A673 (cell line): Measurements from ENCODE around the gene SIK2. TPM values are rescaled to one million over a fixed set of nuclear protein-coding genes. Genes with fewer than 3 reads are reported as not detected.

ENCODE experiments used
- BruUV-seq: library from RNA; stranded (reverse); fragments of 400-500 nt; replicated peaks from 2 replicates; lab custom pipeline; 2021; lab: Mats Ljungman, UMichigan
- CTCF ChIA-PET: fragments of 300-600 bp; sonication (Branson Sonifier 250); formaldehyde crosslinking; loops from one replicate; lab custom pipeline; 2022; ENCODE audit warnings: antibody characterized with exemption; lab: Charles Lee
- POLR2A ChIA-PET: fragments of 300-600 bp; sonication (Branson Sonifier 250); formaldehyde crosslinking; loops from one replicate; lab custom pipeline; 2022; ENCODE audit warnings: antibody characterized with exemption; ENCODE audit not compliant: low non-redundant PET; lab: Charles Lee
- DNase-seq: peaks from one replicate; pipeline ENCODE4 v3.0.0-alpha.2; 2015; ENCODE audit warnings: low spot score
- H3K27ac ChIP-seq: fragments of 200-600 bp; sonication (generic); 2 replicates; pipeline ENCODE4 v1.5.1; 2016; ENCODE audit warnings: mixed run types, low read depth, mild to moderate bottlenecking, mixed read lengths, antibody characterized with exemption, low read length; ENCODE audit not compliant: poor library complexity, severe bottlenecking
- H3K27me3 ChIP-seq: fragments of 200-600 bp; sonication (generic); replicated peaks from 2 replicates; pipeline ENCODE4 v1.6.1; 2017; ENCODE audit warnings: mixed run types, low read depth, mild to moderate bottlenecking, mixed read lengths, antibody characterized with exemption, low read length; ENCODE audit not compliant: insufficient read depth, poor library complexity
- H3K36me3 ChIP-seq: fragments of 200-600 bp; sonication (generic); 2 replicates; pipeline ENCODE4 v1.6.1; 2016; ENCODE audit warnings: mixed run types, mild to moderate bottlenecking, mixed read lengths, antibody characterized with exemption, low read length; ENCODE audit not compliant: insufficient read depth, poor library complexity, severe bottlenecking
- H3K4me1 ChIP-seq: fragments of 200-600 bp; sonication (generic); 2 replicates; pipeline ENCODE4 v1.6.1; 2017; ENCODE audit warnings: mixed run types, mild to moderate bottlenecking, mixed read lengths, antibody characterized with exemption, low read length; ENCODE audit not compliant: insufficient read depth, poor library complexity, severe bottlenecking
- H3K4me3 ChIP-seq: fragments of 200-600 bp; sonication (generic); 2 replicates; pipeline ENCODE4 v1.5.1; 2016; ENCODE audit warnings: low read depth, mixed run types, mild to moderate bottlenecking, mixed read lengths, low read length; ENCODE audit not compliant: poor library complexity, severe bottlenecking
- H3K9me3 ChIP-seq: fragments of 200-600 bp; sonication (generic); 2 replicates; pipeline ENCODE4 v1.6.1; 2016; ENCODE audit warnings: mixed run types, low read depth, mild to moderate bottlenecking, mixed read lengths, antibody characterized with exemption, low read length; ENCODE audit not compliant: poor library complexity, severe bottlenecking
- EZH2 ChIP-seq: fragments of 200-600 bp; sonication (generic); IDR thresholded peaks from 2 replicates; pipeline ENCODE4 v1.6.1; 2017; ENCODE audit warnings: borderline replicate concordance, low read depth, mild to moderate bottlenecking, mixed read lengths, antibody characterized with exemption, low read length; ENCODE audit not compliant: poor library complexity, severe bottlenecking
- intact Hi-C: fragments of 100-400 bp; cut with micrococcal nuclease; formaldehyde crosslinking; loops from one replicate; pipeline ENCODE4 v1.10.0; 2022; ENCODE audit not compliant: unreplicated experiment
- total RNA-seq: library from RNA; stranded (reverse); gene quantifications from 2 replicates; pipeline ENCODE4 v1.2.3, GENCODE V29; 2021
- TF ChIP-seq, protein P1 (sequence below): fragments of 300-800, 200-600 bp; sonication (generic); conservative IDR thresholded peaks from 2 replicates; pipeline ENCODE4 v1.5.1; 2017; ENCODE audit warnings: low read depth, mild to moderate bottlenecking, antibody characterized with exemption, low read length, moderate library complexity, mixed read lengths

SIK2 gene
- total RNA-seq, 1 experiment from 2014 or later, result 18.7 TPM

DNA sequence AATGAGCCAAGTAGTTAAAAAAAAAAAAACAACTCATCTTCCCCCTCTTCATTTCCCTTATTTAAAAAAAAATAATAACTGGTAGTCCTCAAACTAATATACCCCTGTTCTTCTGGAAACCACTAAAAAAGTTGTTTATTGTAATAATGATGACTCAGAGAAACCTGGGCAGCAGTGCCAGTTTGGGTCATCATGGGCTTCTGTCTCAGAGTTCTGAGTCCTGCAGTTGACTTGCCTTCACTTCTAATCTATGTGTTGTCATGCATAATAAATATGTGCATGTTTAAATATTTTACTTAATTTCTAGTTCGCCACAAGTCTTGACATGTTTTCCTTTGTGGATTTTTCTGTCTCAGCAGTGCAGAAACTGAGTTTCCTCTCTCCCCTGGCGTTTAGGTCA is 117.1 kb downstream of the SIK2 start:
- peaks cover 41% of the 10 kb centered on the region for H3K36me3 ChIP-seq
- no peaks in the 10 kb centered on the region for H3K27me3 ChIP-seq
- DNase-seq, result no peak
- no peaks in the 10 kb centered on the region for H3K9me3 ChIP-seq
- CTCF ChIA-PET, result no interaction called here
- intact Hi-C loops, result no loop called here
- H3K27ac ChIP-seq, result no peak overlapping the region
- POLR2A ChIA-PET, result no interaction called here
- TF ChIP-seq EZH2, result no peak
- H3K4me1 ChIP-seq, result peaks cover 11% of the 10 kb centered on the region
- BruUV-seq, result no TSS peak
- no peak overlapping the region for H3K4me3 ChIP-seq

DNA sequence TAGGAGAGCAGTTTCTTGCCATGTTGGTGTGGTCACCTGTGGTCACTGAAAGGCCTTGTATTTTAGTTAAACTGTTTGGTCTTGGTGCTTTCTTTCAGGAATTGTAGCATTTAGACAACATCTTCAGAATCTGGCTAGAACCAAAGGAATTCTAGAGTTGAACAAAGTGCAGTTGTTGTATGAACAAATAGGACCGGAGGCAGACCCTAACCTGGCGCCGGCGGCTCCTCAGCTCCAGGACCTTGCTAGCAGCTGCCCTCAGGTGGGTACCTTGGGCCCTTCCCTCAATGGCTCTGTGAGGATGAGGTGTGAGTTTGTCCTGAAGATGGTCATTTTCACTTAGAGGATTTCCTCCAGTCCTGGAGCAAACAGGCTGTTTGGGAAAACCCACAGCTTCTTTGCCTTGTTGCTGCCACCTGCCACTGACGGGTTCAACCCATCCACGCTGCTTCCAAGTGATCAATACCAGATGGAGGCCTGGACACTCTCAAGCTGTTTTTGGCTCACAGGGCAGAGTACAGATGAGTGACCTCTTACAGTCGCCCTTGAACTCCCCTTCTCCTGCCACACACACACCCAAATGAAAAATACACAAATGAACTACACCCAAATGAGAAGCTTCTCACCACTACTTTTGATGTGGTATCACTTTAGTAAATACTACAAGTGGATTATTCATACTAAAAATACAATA is 118.7 kb downstream of the SIK2 start:
- no peak for DNase-seq
- peaks cover 48% of the 10 kb centered on the region for H3K36me3 ChIP-seq
- CTCF ChIA-PET, result no interaction called here
- no TSS peak for BruUV-seq
- no peak overlapping the region for H3K27ac ChIP-seq
- H3K27me3 ChIP-seq, result no peaks in the 10 kb centered on the region
- TF ChIP-seq, protein P1, sequence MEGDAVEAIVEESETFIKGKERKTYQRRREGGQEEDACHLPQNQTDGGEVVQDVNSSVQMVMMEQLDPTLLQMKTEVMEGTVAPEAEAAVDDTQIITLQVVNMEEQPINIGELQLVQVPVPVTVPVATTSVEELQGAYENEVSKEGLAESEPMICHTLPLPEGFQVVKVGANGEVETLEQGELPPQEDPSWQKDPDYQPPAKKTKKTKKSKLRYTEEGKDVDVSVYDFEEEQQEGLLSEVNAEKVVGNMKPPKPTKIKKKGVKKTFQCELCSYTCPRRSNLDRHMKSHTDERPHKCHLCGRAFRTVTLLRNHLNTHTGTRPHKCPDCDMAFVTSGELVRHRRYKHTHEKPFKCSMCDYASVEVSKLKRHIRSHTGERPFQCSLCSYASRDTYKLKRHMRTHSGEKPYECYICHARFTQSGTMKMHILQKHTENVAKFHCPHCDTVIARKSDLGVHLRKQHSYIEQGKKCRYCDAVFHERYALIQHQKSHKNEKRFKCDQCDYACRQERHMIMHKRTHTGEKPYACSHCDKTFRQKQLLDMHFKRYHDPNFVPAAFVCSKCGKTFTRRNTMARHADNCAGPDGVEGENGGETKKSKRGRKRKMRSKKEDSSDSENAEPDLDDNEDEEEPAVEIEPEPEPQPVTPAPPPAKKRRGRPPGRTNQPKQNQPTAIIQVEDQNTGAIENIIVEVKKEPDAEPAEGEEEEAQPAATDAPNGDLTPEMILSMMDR, result no peak
- no peak for TF ChIP-seq EZH2
- POLR2A ChIA-PET, result no interaction called here
- intact Hi-C loops, result no loop called here
- H3K9me3 ChIP-seq, result no peaks in the 10 kb centered on the region
- no peak overlapping the region for H3K4me3 ChIP-seq
- peaks cover 11% of the 10 kb centered on the region for H3K4me1 ChIP-seq

DNA sequence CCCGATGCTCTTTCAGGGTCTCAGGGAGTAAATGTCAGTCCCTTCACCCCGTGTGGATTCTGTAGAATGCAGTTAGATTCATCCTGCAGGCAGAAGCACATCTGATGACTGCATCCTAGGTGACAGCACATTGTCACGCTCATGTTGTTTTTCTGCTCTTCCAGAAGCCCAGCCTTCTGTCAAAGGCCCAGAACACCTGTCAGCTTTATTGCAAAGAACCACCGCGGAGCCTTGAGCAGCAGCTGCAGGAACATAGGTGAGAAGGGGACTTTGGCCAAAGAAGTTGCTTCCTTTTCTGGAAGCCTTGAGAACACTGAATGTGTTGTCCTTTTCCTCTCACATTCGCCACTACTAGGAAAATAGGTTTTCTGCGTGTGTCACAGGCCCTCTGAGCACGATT is 120.3 kb downstream of the SIK2 start:
- DNase-seq, result no peak
- Histone ChIP-seq H3K27ac (no peak overlapping the region), H3K4me3 (no peak overlapping the region), H3K36me3 (peaks cover 48% of the 10 kb centered on the region), H3K27me3 (no peaks in the 10 kb centered on the region), H3K9me3 (no peaks in the 10 kb centered on the region), H3K4me1 (peaks cover 11% of the 10 kb centered on the region)
- intact Hi-C loops, result no loop called here
- no TSS peak for BruUV-seq
- ChIA-PET POLR2A (no interaction called here), CTCF (no interaction called here)
- no peak for TF ChIP-seq EZH2
- TF ChIP-seq, protein P1, result no peak

DNA sequence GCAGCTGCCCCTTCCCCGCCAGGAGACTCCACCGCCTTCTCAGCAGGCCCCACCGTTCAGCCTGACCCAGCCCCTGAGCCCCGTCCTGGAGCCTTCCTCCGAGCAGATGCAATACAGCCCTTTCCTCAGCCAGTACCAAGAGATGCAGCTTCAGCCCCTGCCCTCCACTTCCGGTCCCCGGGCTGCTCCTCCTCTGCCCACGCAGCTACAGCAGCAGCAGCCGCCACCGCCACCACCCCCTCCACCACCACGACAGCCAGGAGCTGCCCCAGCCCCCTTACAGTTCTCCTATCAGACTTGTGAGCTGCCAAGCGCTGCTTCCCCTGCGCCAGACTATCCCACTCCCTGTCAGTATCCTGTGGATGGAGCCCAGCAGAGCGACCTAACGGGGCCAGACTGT is 121.3 kb downstream of the SIK2 start:
- no peak for DNase-seq

More for the DNA sequence above, 121.3 kb downstream of the SIK2 start:
- Histone ChIP-seq H3K9me3 (no peaks in the 10 kb centered on the region), H3K4me1 (peaks cover 8% of the 10 kb centered on the region), H3K27me3 (no peaks in the 10 kb centered on the region), H3K4me3 (no peak overlapping the region), H3K36me3 (peaks cover 48% of the 10 kb centered on the region), H3K27ac (no peak overlapping the region)
- no TSS peak for BruUV-seq
- intact Hi-C loops, result no loop called here
- ChIA-PET CTCF (interaction anchor here (0.6 kb wide), 1 partner anchor 440 kb away, joined by 10 read pairs; no protein-coding TSS in a partner anchor), POLR2A (no interaction called here)
- TF ChIP-seq EZH2, result no peak
- TF ChIP-seq, protein P1, result no peak
